ENCODE data around the gene ZNF576.

ZNF576 gene

GRCh38 chr19:43589277-43589676, 7.1 kb upstream of the ZNF576 start:
- Histone ChIP-seq H3K4me3 (ENCODE audit: low read depth in 1 of 5, low read length in 5 of 5) (no peak overlapping the region), H3K36me3 (ENCODE audit: control insufficient read depth in 5 of 5, insufficient read depth in 5 of 5, low read length in 5 of 5) (peaks cover 0 to 51% (median 39%) of the 10 kb centered on the region in 5 donors), H3K4me1 (ENCODE audit: control insufficient read depth in 5 of 5, insufficient read depth in 5 of 5, low read length in 5 of 5) (peaks cover 0 to 12% (median 8%) of the 10 kb centered on the region in 5 donors)

GRCh38 chr19:43589678-43590077, 6.7 kb upstream of the ZNF576 start:
- no peak overlapping the region for H3K27ac ChIP-seq (ENCODE audit: low read depth, low read length)
- H3K4me3 ChIP-seq (ENCODE audit: low read depth in 1 of 5, low read length in 5 of 5) = no peak overlapping the region
- peaks cover 0 to 51% (median 39%) of the 10 kb centered on the region in 5 donors for H3K36me3 ChIP-seq (ENCODE audit: control insufficient read depth in 5 of 5, insufficient read depth in 5 of 5, low read length in 5 of 5)
- H3K27me3 ChIP-seq (ENCODE audit: control insufficient read depth in 5 of 5, insufficient read depth in 4 of 5, low read length in 5 of 5) = no peaks in the 10 kb centered on the region
- no peaks in the 10 kb centered on the region for H3K9me3 ChIP-seq (ENCODE audit: control insufficient read depth in 5 of 5, low read length in 5 of 5)
- peaks cover 0 to 15% (median 12%) of the 10 kb centered on the region in 5 donors for H3K4me1 ChIP-seq (ENCODE audit: control insufficient read depth in 5 of 5, insufficient read depth in 5 of 5, low read length in 5 of 5)
- H3K9ac ChIP-seq (ENCODE audit: low read length in 5 of 5) = no peak overlapping the region

More at GRCh38 chr19:43589277-43589676, 7.1 kb upstream of the ZNF576 start:
- no peaks in the 10 kb centered on the region for H3K9me3 ChIP-seq (ENCODE audit: control insufficient read depth in 5 of 5, low read length in 5 of 5)
- no peak overlapping the region for H3K9ac ChIP-seq (ENCODE audit: low read length in 5 of 5)
- no peaks in the 10 kb centered on the region for H3K27me3 ChIP-seq (ENCODE audit: control insufficient read depth in 5 of 5, insufficient read depth in 4 of 5, low read length in 5 of 5)
- no peak overlapping the region for H3K27ac ChIP-seq (ENCODE audit: low read depth, low read length)

GRCh38 chr19:43591904-43592772, 4.3 kb upstream of the ZNF576 start:
- peaks cover 0 to 46% (median 33%) of the 10 kb centered on the region in 5 donors for H3K36me3 ChIP-seq (ENCODE audit: control insufficient read depth in 5 of 5, insufficient read depth in 5 of 5, low read length in 5 of 5)
- no peak overlapping the region for H3K9ac ChIP-seq (ENCODE audit: low read length in 5 of 5)
- no peak overlapping the region for H3K4me3 ChIP-seq (ENCODE audit: low read depth in 1 of 5, low read length in 5 of 5)
- H3K9me3 ChIP-seq (ENCODE audit: control insufficient read depth in 5 of 5, low read length in 5 of 5) = no peaks in the 10 kb centered on the region
- H3K27ac ChIP-seq (ENCODE audit: low read depth, low read length) = no peak overlapping the region
- peaks cover 5 to 33% (median 30%) of the 10 kb centered on the region in 5 donors for H3K4me1 ChIP-seq (ENCODE audit: control insufficient read depth in 5 of 5, insufficient read depth in 5 of 5, low read length in 5 of 5)
- H3K27me3 ChIP-seq (ENCODE audit: control insufficient read depth in 5 of 5, insufficient read depth in 4 of 5, low read length in 5 of 5) = no peaks in the 10 kb centered on the region

- Histone ChIP-seq H3K9ac (ENCODE audit: low read length in 5 of 5) (peak overlapping the region in 1 of 5 donors; percentile 63), H3K27ac (ENCODE audit: low read depth, low read length) (no peak overlapping the region), H3K4me1 (ENCODE audit: control insufficient read depth in 5 of 5, insufficient read depth in 5 of 5, low read length in 5 of 5) (peaks cover 8 to 40% (median 37%) of the 10 kb centered on the region in 5 donors), H3K9me3 (ENCODE audit: control insufficient read depth in 5 of 5, low read length in 5 of 5) (no peaks in the 10 kb centered on the region), H3K4me3 (ENCODE audit: low read depth in 1 of 5, low read length in 5 of 5) (no peak overlapping the region), H3K36me3 (ENCODE audit: control insufficient read depth in 5 of 5, insufficient read depth in 5 of 5, low read length in 5 of 5) (peaks cover 0 to 46% (median 33%) of the 10 kb centered on the region in 5 donors), H3K27me3 (ENCODE audit: control insufficient read depth in 5 of 5, insufficient read depth in 4 of 5, low read length in 5 of 5) (no peaks in the 10 kb centered on the region)
Measured at GRCh38 chr19:43592800-43593350, 3.5 kb upstream of the ZNF576 start.

GRCh38 chr19:43594081-43594697, 2.2 kb upstream of the ZNF576 start:
- peaks cover 0 to 50% (median 39%) of the 10 kb centered on the region in 5 donors for H3K36me3 ChIP-seq (ENCODE audit: control insufficient read depth in 5 of 5, insufficient read depth in 5 of 5, low read length in 5 of 5)

GRCh38 chr19:43594710-43595604, 1.4 kb upstream of the ZNF576 start:
- no peaks in the 10 kb centered on the region for H3K27me3 ChIP-seq (ENCODE audit: control insufficient read depth in 5 of 5, insufficient read depth in 4 of 5, low read length in 5 of 5)
- peaks cover 0 to 56% (median 45%) of the 10 kb centered on the region in 5 donors for H3K36me3 ChIP-seq (ENCODE audit: control insufficient read depth in 5 of 5, insufficient read depth in 5 of 5, low read length in 5 of 5)
- H3K4me3 ChIP-seq (ENCODE audit: low read depth in 1 of 5, low read length in 5 of 5) = peak overlapping the region; percentile 60 to 88 (median 82)
- H3K9me3 ChIP-seq (ENCODE audit: control insufficient read depth in 5 of 5, low read length in 5 of 5) = no peaks in the 10 kb centered on the region
- H3K27ac ChIP-seq (ENCODE audit: low read depth, low read length) = peak overlapping the region; percentile 89
- peak overlapping the region; percentile 84 to 94 (median 90) for H3K9ac ChIP-seq (ENCODE audit: low read length in 5 of 5)
- peaks cover 8 to 48% (median 40%) of the 10 kb centered on the region in 5 donors for H3K4me1 ChIP-seq (ENCODE audit: control insufficient read depth in 5 of 5, insufficient read depth in 5 of 5, low read length in 5 of 5)

More at GRCh38 chr19:43594081-43594697, 2.2 kb upstream of the ZNF576 start:
- H3K4me3 ChIP-seq (ENCODE audit: low read depth in 1 of 5, low read length in 5 of 5) = peak overlapping the region; percentile 11 to 82 (median 70)
- no peaks in the 10 kb centered on the region for H3K27me3 ChIP-seq (ENCODE audit: control insufficient read depth in 5 of 5, insufficient read depth in 4 of 5, low read length in 5 of 5)
- peak overlapping the region in 4 of 5 donors; percentile 63 to 94 (median 89) for H3K9ac ChIP-seq (ENCODE audit: low read length in 5 of 5)
- peak overlapping the region; percentile 89 for H3K27ac ChIP-seq (ENCODE audit: low read depth, low read length)
- peaks cover 8 to 48% (median 40%) of the 10 kb centered on the region in 5 donors for H3K4me1 ChIP-seq (ENCODE audit: control insufficient read depth in 5 of 5, insufficient read depth in 5 of 5, low read length in 5 of 5)
- H3K9me3 ChIP-seq (ENCODE audit: control insufficient read depth in 5 of 5, low read length in 5 of 5) = no peaks in the 10 kb centered on the region

GRCh38 chr19:43595605-43595998, 793 bp upstream of the ZNF576 start:
- H3K27me3 ChIP-seq (ENCODE audit: control insufficient read depth in 5 of 5, insufficient read depth in 4 of 5, low read length in 5 of 5) = no peaks in the 10 kb centered on the region
- H3K27ac ChIP-seq (ENCODE audit: low read depth, low read length) = peak overlapping the region; percentile 89
- peaks cover 0 to 56% (median 43%) of the 10 kb centered on the region in 5 donors for H3K36me3 ChIP-seq (ENCODE audit: control insufficient read depth in 5 of 5, insufficient read depth in 5 of 5, low read length in 5 of 5)
- H3K4me3 ChIP-seq (ENCODE audit: low read depth in 1 of 5, low read length in 5 of 5) = peak overlapping the region; percentile 60 to 88 (median 82)
- H3K9me3 ChIP-seq (ENCODE audit: control insufficient read depth in 5 of 5, low read length in 5 of 5) = no peaks in the 10 kb centered on the region
- peaks cover 8 to 48% (median 40%) of the 10 kb centered on the region in 5 donors for H3K4me1 ChIP-seq (ENCODE audit: control insufficient read depth in 5 of 5, insufficient read depth in 5 of 5, low read length in 5 of 5)
- peak overlapping the region; percentile 84 to 94 (median 90) for H3K9ac ChIP-seq (ENCODE audit: low read length in 5 of 5)

GRCh38 chr19:43596842-43597461, 557 bp downstream of the ZNF576 start:
- peaks cover 8 to 48% (median 40%) of the 10 kb centered on the region in 5 donors for H3K4me1 ChIP-seq (ENCODE audit: control insufficient read depth in 5 of 5, insufficient read depth in 5 of 5, low read length in 5 of 5)
- peak overlapping the region; percentile 70 to 88 (median 76) for H3K4me3 ChIP-seq (ENCODE audit: low read depth in 1 of 5, low read length in 5 of 5)
- H3K27ac ChIP-seq (ENCODE audit: low read depth, low read length) = peak overlapping the region; percentile 99
- no peaks in the 10 kb centered on the region for H3K27me3 ChIP-seq (ENCODE audit: control insufficient read depth in 5 of 5, insufficient read depth in 4 of 5, low read length in 5 of 5)
- H3K9ac ChIP-seq (ENCODE audit: low read length in 5 of 5) = peak overlapping the region; percentile 79 to 96 (median 90)
- H3K36me3 ChIP-seq (ENCODE audit: control insufficient read depth in 5 of 5, insufficient read depth in 5 of 5, low read length in 5 of 5) = peaks cover 0 to 55% (median 44%) of the 10 kb centered on the region in 5 donors
- H3K9me3 ChIP-seq (ENCODE audit: control insufficient read depth in 5 of 5, low read length in 5 of 5) = no peaks in the 10 kb centered on the region

- H3K4me3 ChIP-seq (ENCODE audit: low read depth in 1 of 5, low read length in 5 of 5) = no peak overlapping the region
Measured at GRCh38 chr19:43597876-43598275, 1.5 kb downstream of the ZNF576 start.

More at GRCh38 chr19:43597876-43598275, 1.5 kb downstream of the ZNF576 start:
- Histone ChIP-seq H3K36me3 (ENCODE audit: control insufficient read depth in 5 of 5, insufficient read depth in 5 of 5, low read length in 5 of 5) (peaks cover 0 to 54% (median 43%) of the 10 kb centered on the region in 5 donors), H3K27me3 (ENCODE audit: control insufficient read depth in 5 of 5, insufficient read depth in 4 of 5, low read length in 5 of 5) (no peaks in the 10 kb centered on the region), H3K9me3 (ENCODE audit: control insufficient read depth in 5 of 5, low read length in 5 of 5) (no peaks in the 10 kb centered on the region), H3K27ac (ENCODE audit: low read depth, low read length) (peak overlapping the region; percentile 99), H3K9ac (ENCODE audit: low read length in 5 of 5) (peak overlapping the region in 3 of 5 donors; percentile 85 to 96 (median 90)), H3K4me1 (ENCODE audit: control insufficient read depth in 5 of 5, insufficient read depth in 5 of 5, low read length in 5 of 5) (peaks cover 8 to 48% (median 40%) of the 10 kb centered on the region in 5 donors)

All from subcutaneous abdominal adipose tissue (tissue), 5 donors.